A549 (cell line): ENCODE data around the gene CNTNAP2.

Experiments
- CTCF ChIP-seq: fragments of >200 bp; sonication (Bioruptor Twin); formaldehyde crosslinking; IDR thresholded peaks from 3 replicates; pipeline ENCODE4 v1.5.1; 2016
- EP300 ChIP-seq, 2 experiments: fragments of >200 bp; sonication (Bioruptor Twin); formaldehyde crosslinking; IDR thresholded peaks; 2 replicates in 1 of 2; 3 replicates in 1 of 2; pipeline ENCODE4 v1.6.1; 2016 to 2017
- POLR2A ChIP-seq: IDR thresholded peaks from 2 replicates; pipeline ENCODE4 v1.6.1; 2012; ENCODE audit warnings: mild to moderate bottlenecking, low read length
- SMC3 ChIP-seq: fragments of >200 bp; sonication (Bioruptor Twin); formaldehyde crosslinking; IDR thresholded peaks from 3 replicates; pipeline ENCODE4 v1.6.1; 2018; ENCODE audit warnings: inconsistent platforms
- TF ChIP-seq, protein P1 (sequence below): fragments of 450-650 bp; IDR thresholded peaks from 2 replicates; pipeline ENCODE4 v1.6.1; 2014; ENCODE audit warnings: antibody characterized with exemption

GRCh38 chr7:147978201-147978600 is 1861.6 kb downstream of the CNTNAP2 start:
- TF ChIP-seq POLR2A (no peak), CTCF (no peak), SMC3 (no peak), EP300 (IDR thresholded peaks at IDR 0.05) (no peak)
- TF ChIP-seq, protein P1, sequence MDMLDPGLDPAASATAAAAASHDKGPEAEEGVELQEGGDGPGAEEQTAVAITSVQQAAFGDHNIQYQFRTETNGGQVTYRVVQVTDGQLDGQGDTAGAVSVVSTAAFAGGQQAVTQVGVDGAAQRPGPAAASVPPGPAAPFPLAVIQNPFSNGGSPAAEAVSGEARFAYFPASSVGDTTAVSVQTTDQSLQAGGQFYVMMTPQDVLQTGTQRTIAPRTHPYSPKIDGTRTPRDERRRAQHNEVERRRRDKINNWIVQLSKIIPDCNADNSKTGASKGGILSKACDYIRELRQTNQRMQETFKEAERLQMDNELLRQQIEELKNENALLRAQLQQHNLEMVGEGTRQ, result no peak
